Gastrocnemius medialis (tissue), 4 donors: ENCODE results near the gene IFITM10.

Source experiments
- CTCF ChIP-seq, 5 experiments: fragments of 450-650 bp in 3 of 5; fragments of 200-600 bp in 2 of 5; sonication (generic) in 2 of 5; IDR thresholded peaks in 4 of 5; conservative IDR thresholded peaks in 1 of 5; 1 replicate in 4 of 5; 2 replicates in 1 of 5; pipeline ENCODE4 v1.5.1; 2016 to 2019; ENCODE audit warnings: antibody characterized with exemption in 5 of 5, mild to moderate bottlenecking in 3 of 5, moderate library complexity in 3 of 5
- POLR2A ChIP-seq, 2 donors: fragments of 450-650 bp; IDR thresholded peaks; one replicate each; pipeline ENCODE4 v1.6.1; 2017; ENCODE audit warnings: antibody characterized with exemption in 2 of 2, mild to moderate bottlenecking in 2 of 2, moderate library complexity in 2 of 2

GRCh38 chr11:1692708-1693326 is 57.6 kb downstream of the IFITM10 start:
- no peak for TF ChIP-seq CTCF (IDR thresholded peaks at IDR 0.05 in 4 of 5, conservative IDR thresholded peaks at IDR 0.05 in 1 of 5)
- TF ChIP-seq POLR2A (IDR thresholded peaks at IDR 0.05) = no peak
